Activated naive CD8-positive, alpha-beta T cell (primary cell): ENCODE results near the gene DHTKD1.
"Not testable (repeated sequence)": the region's sequence is repeated elsewhere in the genome, so short reads cannot be mapped to it uniquely, and the experiment has no call there.

Experiments
- H3K27ac Mint-ChIP-seq: one replicate; pipeline ENCODE4 v1.8.0; 2021; ENCODE audit warnings: mixed read lengths
- H3K27me3 Mint-ChIP-seq: one replicate; pipeline ENCODE4 v1.8.0; 2021; ENCODE audit warnings: mixed read lengths
- H3K36me3 Mint-ChIP-seq: one replicate; pipeline ENCODE4 v1.8.0; 2021; ENCODE audit warnings: mixed read lengths
- H3K4me1 Mint-ChIP-seq: one replicate; pipeline ENCODE4 v1.8.0; 2021; ENCODE audit warnings: low read depth, mixed read lengths
- H3K4me3 Mint-ChIP-seq: one replicate; pipeline ENCODE4 v1.8.0; 2021; ENCODE audit warnings: mild to moderate bottlenecking, mixed read lengths
- H3K9me3 Mint-ChIP-seq: one replicate; pipeline ENCODE4 v1.8.0; 2021; ENCODE audit warnings: low read depth, mixed read lengths

The DHTKD1 gene

DNA sequence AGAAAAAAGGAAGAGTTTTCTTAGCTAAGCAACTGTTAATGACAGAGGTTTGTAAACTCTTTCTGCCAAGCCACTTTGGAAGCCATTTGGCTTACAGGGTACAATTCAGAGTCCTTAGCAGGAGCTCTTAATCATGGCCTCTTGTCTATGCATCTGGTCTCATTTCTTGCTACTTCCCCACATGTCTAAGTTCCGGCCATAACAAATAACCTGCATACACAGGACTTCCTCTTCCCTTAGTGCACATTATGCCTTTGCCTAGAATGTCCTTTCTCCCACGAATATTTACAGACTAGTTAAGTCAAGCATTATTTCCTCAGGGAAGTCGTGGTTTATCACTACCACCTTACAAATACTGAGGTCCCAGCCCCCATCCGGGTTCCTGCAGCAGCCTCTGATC, 17.5 kb upstream of the DHTKD1 start:
- Mint-ChIP-seq H3K9me3 (no peaks in the 10 kb centered on the region), H3K27me3 (no peaks in the 10 kb centered on the region), H3K36me3 (no peaks in the 10 kb centered on the region), H3K4me1 (no peaks in the 10 kb centered on the region), H3K27ac (no peak overlapping the region), H3K4me3 (no peak overlapping the region)

GRCh38 chr10:12055732-12056131, 13.0 kb upstream of the DHTKD1 start:
- H3K36me3 Mint-ChIP-seq, result no peaks in the 10 kb centered on the region
- no peaks in the 10 kb centered on the region for H3K27me3 Mint-ChIP-seq
- H3K4me1 Mint-ChIP-seq, result no peaks in the 10 kb centered on the region
- no peak overlapping the region for H3K4me3 Mint-ChIP-seq
- H3K9me3 Mint-ChIP-seq, result no peaks in the 10 kb centered on the region
- no peak overlapping the region for H3K27ac Mint-ChIP-seq

GRCh38 chr10:12056748-12057147, 12.0 kb upstream of the DHTKD1 start:
- no peak overlapping the region for H3K4me3 Mint-ChIP-seq
- H3K4me1 Mint-ChIP-seq, result no peaks in the 10 kb centered on the region
- no peaks in the 10 kb centered on the region for H3K36me3 Mint-ChIP-seq
- no peak overlapping the region for H3K27ac Mint-ChIP-seq
- no peaks in the 10 kb centered on the region for H3K9me3 Mint-ChIP-seq
- H3K27me3 Mint-ChIP-seq, result no peaks in the 10 kb centered on the region

GRCh38 chr10:12061124-12061523, 7.6 kb upstream of the DHTKD1 start:
- Mint-ChIP-seq H3K4me3 (no peak overlapping the region), H3K27ac (no peak overlapping the region), H3K9me3 (no peaks in the 10 kb centered on the region), H3K27me3 (no peaks in the 10 kb centered on the region), H3K36me3 (no peaks in the 10 kb centered on the region), H3K4me1 (no peaks in the 10 kb centered on the region)

DNA sequence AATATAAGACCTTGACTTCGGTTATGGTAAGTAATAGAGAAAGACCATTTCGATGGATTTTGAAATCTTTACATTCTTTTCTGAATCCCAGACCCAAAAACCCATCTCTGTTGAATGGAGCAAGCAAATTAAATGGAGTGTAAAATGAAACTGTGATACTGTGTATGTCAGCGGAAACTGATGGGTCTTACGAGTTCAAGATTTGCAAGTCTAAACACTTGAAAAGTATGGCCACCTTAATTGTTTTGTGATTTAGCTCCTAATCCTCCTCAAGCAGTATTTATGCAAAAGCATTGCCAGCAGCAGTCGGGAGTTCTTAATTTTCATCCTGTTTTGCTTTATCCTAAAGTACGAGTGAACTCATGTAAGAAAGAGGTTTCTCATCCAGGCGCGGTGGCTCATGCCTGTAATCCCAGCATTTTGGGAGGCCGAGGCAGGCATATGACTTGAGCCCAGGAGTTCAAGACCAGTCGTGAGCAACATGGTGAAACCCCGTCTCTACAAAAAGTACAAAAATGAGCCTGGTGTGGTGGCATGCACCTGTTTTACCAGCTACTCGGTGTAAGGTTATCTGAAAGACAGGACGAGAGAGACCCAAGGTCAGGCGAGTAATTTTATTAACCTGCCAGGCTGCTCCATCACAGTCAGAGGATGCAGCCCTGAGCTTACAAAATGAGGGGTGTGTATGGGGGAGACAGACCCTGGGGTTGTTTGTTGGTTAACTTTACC, 5.8 kb upstream of the DHTKD1 start:
- Mint-ChIP-seq H3K9me3 (no peaks in the 10 kb centered on the region), H3K36me3 (no peaks in the 10 kb centered on the region), H3K27me3 (no peaks in the 10 kb centered on the region), H3K4me1 (peaks cover 3% of the 10 kb centered on the region), H3K27ac (no peak overlapping the region), H3K4me3 (no peak overlapping the region)

GRCh38 chr10:12063483-12063818, 5.3 kb upstream of the DHTKD1 start:
- Mint-ChIP-seq H3K36me3 (no peaks in the 10 kb centered on the region), H3K27me3 (no peaks in the 10 kb centered on the region), H3K4me1 (peaks cover 6% of the 10 kb centered on the region), H3K4me3 (no peak overlapping the region), H3K27ac (no peak overlapping the region), H3K9me3 (no peaks in the 10 kb centered on the region)

DNA sequence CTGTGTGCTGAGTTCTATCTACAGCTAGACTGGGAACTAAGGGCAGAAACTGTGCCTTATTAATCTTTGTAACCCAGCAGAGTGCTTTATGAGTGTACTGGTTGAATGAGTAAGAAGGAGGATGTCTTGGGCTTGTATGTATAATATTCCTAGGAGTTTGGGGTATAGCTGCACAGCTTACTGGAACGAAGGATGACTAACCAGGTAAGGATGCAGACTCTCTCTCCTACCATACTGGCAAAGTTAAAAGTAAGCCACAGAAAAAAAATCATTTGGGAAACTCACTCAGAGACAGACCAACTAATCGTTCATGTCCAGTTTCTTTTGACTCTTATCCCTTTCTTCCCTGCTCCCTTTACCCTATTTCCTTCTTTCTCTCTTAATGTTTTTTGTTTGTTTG, 1.4 kb upstream of the DHTKD1 start:
- Mint-ChIP-seq H3K36me3 (no peaks in the 10 kb centered on the region), H3K27ac (peak overlapping the region; percentile 73), H3K9me3 (no peaks in the 10 kb centered on the region), H3K4me3 (peak overlapping the region; percentile 35), H3K4me1 (peaks cover 24% of the 10 kb centered on the region), H3K27me3 (no peaks in the 10 kb centered on the region)

- H3K9me3 Mint-ChIP-seq, H3K27me3 Mint-ChIP-seq: not testable (repeated sequence)
- H3K4me1 Mint-ChIP-seq, result peaks cover 24% of the 10 kb centered on the region
Observed at GRCh38 chr10:12071441-12071840, 2.7 kb downstream of the DHTKD1 start.

GRCh38 chr10:12073526-12073925, 4.8 kb downstream of the DHTKD1 start:
- Mint-ChIP-seq H3K4me1 (peaks cover 17% of the 10 kb centered on the region), H3K27me3 (no peaks in the 10 kb centered on the region), H3K27ac (no peak overlapping the region)

More at GRCh38 chr10:12071441-12071840, 2.7 kb downstream of the DHTKD1 start:
- H3K4me3 Mint-ChIP-seq, H3K36me3 Mint-ChIP-seq, H3K27ac Mint-ChIP-seq: not testable (repeated sequence)

DNA sequence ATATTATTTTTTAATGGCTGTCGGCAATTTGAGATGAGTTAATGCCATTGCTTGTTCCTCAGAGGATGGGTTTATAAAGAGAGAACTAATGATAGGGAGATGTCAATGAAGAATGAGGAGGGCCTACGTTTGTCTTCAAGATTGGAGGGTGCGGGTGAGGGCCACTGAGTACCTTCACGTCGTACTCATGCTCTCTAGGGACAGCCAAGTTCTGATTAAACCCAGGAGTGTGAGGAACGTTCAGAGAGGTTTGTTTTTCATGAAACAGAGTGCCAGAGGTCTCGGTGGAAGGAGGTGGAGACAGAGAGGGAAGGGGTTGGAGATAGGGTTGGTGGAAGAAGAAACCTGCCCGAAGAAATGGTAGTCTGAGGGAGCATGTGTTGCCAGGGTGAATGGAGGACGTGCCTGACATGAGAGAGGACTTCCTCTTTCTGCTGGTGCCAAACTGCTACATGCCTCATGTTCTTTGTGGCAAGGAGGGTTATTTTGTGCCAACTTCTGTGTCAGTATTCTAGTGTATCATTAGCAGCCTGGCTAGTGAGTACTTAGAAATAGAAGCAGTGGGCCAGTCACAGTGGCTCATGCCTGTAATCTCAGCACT, 8.9 kb downstream of the DHTKD1 start:
- H3K27ac Mint-ChIP-seq, result no peak overlapping the region
- no peak overlapping the region for H3K4me3 Mint-ChIP-seq
- peaks cover 3% of the 10 kb centered on the region for H3K36me3 Mint-ChIP-seq
- no peaks in the 10 kb centered on the region for H3K9me3 Mint-ChIP-seq
- no peaks in the 10 kb centered on the region for H3K4me1 Mint-ChIP-seq
- H3K27me3 Mint-ChIP-seq, result no peaks in the 10 kb centered on the region

More at GRCh38 chr10:12073526-12073925, 4.8 kb downstream of the DHTKD1 start:
- Mint-ChIP-seq H3K9me3 (no peaks in the 10 kb centered on the region), H3K4me3 (no peak overlapping the region), H3K36me3 (peaks cover 3% of the 10 kb centered on the region)

- Mint-ChIP-seq H3K9me3 (no peaks in the 10 kb centered on the region), H3K4me1 (no peaks in the 10 kb centered on the region), H3K27me3 (no peaks in the 10 kb centered on the region), H3K36me3 (peaks cover 5% of the 10 kb centered on the region), H3K4me3 (no peak overlapping the region), H3K27ac (no peak overlapping the region)
Observed at GRCh38 chr10:12081470-12081869, 12.7 kb downstream of the DHTKD1 start.

- Mint-ChIP-seq H3K4me3 (no peak overlapping the region), H3K27me3 (no peaks in the 10 kb centered on the region), H3K9me3 (no peaks in the 10 kb centered on the region), H3K27ac (no peak overlapping the region), H3K36me3 (peaks cover 5% of the 10 kb centered on the region), H3K4me1 (no peaks in the 10 kb centered on the region)
Observed at GRCh38 chr10:12081879-12082557, 13.3 kb downstream of the DHTKD1 start.

DNA sequence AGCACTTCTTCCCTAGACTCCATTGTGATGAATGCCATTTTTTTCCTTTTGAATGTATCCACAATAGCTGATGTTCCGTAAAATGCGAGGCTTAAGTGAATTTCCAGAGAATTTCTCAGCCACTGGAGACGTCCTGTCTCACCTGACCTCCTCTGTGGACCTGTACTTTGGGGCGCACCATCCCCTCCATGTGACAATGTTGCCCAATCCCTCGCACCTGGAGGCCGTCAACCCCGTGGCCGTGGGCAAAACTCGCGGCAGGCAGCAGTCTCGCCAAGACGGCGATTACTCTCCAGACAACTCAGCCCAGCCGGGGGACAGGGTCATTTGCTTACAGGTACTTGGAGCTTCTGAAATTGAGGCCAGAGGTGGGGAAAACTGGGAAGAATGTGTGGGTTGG, 20.2 kb downstream of the DHTKD1 start:
- Mint-ChIP-seq H3K9me3 (no peaks in the 10 kb centered on the region), H3K27ac (no peak overlapping the region), H3K4me3 (no peak overlapping the region), H3K4me1 (no peaks in the 10 kb centered on the region), H3K36me3 (peaks cover 6% of the 10 kb centered on the region), H3K27me3 (no peaks in the 10 kb centered on the region)

DNA sequence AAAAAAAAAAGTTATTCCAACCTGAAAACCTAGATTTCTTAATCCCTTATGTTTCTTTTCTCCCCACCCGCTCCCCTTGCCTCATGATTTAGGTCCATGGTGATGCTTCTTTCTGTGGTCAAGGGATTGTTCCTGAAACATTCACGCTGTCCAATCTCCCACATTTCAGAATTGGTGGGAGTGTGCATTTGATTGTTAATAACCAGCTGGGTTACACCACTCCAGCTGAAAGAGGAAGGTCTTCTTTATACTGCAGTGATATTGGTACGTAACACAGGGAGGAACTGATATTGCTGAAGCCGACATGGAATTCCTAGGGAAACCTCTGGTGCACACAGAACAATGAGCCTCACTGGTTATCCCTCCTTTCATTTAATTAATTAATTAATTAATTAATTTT, 22.7 kb downstream of the DHTKD1 start:
- Mint-ChIP-seq H3K4me3 (no peak overlapping the region), H3K9me3 (no peaks in the 10 kb centered on the region), H3K27ac (no peak overlapping the region)

DNA sequence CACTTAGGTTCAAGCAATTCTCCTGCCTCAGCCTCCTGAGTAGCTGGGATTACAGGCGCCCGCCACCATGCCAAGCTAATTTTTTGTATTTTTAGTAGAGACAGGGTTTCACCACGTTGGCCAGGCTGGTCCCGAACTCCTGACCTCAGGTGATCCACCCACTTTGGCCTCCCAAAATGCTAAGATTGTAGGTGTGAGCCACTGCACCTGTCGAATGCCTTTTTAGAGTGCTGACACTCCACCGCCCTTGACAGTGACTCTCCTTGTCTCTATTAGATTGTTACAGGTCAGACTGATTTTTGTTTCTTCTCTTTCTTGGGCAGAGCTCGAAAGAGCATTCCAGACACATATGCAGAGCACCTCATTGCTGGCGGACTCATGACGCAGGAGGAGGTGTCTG, 28.6 kb downstream of the DHTKD1 start:
- H3K27ac Mint-ChIP-seq, H3K9me3 Mint-ChIP-seq, H3K4me1 Mint-ChIP-seq, H3K27me3 Mint-ChIP-seq, H3K4me3 Mint-ChIP-seq: not testable (repeated sequence)
- H3K36me3 Mint-ChIP-seq, result peaks cover 12% of the 10 kb centered on the region

More for the DNA sequence above, 22.7 kb downstream of the DHTKD1 start:
- H3K4me1 Mint-ChIP-seq, result no peaks in the 10 kb centered on the region
- H3K36me3 Mint-ChIP-seq, result peaks cover 4% of the 10 kb centered on the region
- no peaks in the 10 kb centered on the region for H3K27me3 Mint-ChIP-seq
